ENCODE results near the gene CALM3.
"Not testable (repeated sequence)": the region's sequence is repeated elsewhere in the genome, so short reads cannot be mapped to it uniquely, and the experiment has no call there.

CALM3 gene

GRCh38 chr19:46617601-46618000 is 16.5 kb downstream of the CALM3 start:
- DNase-seq = no peak

DNA sequence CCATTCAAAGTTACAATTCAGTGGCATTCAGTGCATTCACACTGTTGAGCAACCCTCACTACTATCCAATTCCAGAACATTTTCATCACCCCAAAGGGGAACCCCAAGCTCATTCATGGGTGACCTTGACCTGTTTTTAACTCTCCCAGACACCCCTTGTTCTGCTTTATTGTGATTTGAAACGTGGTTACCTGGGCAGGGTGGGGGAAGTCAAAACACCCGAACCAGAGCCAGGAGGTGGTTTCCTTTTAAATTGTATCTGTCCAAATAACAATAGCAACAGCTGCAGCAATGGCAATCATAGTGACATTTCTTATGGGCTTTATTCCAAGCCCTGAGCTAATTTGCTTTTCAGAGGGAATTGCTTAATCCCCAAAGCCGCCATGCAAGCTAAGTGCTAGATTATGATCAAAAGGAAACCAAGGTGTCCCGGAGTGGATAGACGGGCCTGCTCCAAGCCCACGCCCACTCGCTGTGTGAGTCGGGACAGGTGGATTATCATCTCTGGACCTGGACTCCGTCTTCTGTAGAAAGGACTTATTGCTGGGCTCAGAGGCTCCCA is 17.6 kb downstream of the CALM3 start:
- DNase-seq = peak; percentile 37 to 60

DNA sequence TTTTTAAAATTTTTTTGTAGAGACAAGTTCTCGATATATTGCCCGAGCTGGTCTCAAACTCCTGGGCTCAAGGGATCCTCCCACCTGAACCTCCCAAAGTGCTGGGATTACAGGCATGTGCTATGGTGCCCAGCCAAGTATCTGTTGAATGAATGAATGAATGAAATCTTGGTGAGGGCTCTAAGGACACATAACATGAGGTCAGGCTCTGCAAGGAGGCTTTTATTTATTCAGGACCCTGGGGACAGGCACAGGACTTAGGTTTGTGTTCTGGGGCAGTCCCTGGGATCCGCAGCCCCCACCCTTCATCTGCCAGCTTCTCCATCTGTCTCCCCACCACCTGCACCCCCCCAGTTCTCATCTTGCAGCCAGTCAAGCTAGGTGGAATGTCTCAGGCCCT is 19.1 kb downstream of the CALM3 start:
- DNase-seq = no peak

DNA sequence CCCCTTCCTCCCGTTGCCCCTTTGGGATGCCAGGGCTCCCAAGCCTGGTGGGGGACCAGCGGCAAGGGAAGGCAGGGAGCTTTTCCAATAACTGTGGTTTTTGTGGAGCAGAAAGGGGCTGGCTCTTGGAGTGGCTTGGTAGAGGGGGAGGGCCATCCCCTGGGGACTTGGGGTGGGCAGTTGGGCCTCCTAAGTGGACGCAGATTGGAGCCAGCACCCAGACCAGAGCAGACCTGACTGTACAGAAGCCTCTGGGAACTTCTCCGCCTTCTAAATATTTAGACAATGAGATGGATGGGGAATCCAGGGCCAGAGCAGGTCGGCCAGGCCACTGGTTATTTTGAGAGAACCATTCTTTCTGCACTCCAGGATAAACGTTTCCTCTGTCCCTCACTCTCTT is 19.6 kb downstream of the CALM3 start:
- DNase-seq = no peak

GRCh38 chr19:46621191-46622117 is 20.3 kb downstream of the CALM3 start:
- DNase-seq = no peak

- DNase-seq = no peak
Measured at GRCh38 chr19:46622118-46622446, 21.0 kb downstream of the CALM3 start.

DNA sequence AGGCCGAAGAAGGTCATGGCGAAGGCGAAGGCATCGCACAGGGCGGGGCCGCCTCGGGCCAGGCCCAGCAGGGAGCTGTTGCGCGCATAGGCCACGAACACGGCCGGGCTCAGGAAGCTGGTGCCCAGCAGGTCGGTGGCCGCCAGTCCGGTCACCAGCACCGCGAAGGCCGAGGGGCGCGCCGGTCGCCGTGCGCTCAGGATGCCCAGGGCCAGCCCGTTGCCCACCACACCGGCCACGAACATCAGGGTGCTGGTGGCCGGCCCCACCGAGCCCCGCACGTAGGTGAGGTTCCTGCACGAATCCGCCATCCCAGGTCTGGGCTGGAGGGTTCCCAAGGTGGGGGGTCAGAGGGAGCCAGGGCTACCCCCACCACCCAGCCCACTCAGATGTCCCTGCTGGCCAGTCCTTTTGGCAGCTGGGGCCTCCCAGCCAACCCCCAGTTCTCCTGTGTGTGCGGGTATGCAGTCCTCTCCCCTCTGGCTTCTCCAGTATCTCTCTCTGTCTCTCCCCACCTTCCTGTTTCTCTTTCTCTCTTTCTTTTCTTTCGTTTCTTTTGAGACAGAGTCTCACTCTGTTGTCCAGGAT is 22.9 kb downstream of the CALM3 start:
- no peak for DNase-seq

GRCh38 chr19:46624958-46625661 is 24.0 kb downstream of the CALM3 start, which contains the start of gene PTGIR:
Gene PTGIR, minus strand, starts transcription at chr19:46625089. Its CDS starts 864 bp downstream, at chr19:46624225.
- no peak for DNase-seq

- no peak for DNase-seq
Measured at GRCh38 chr19:46625731-46626130, 24.6 kb downstream of the CALM3 start.

DNA sequence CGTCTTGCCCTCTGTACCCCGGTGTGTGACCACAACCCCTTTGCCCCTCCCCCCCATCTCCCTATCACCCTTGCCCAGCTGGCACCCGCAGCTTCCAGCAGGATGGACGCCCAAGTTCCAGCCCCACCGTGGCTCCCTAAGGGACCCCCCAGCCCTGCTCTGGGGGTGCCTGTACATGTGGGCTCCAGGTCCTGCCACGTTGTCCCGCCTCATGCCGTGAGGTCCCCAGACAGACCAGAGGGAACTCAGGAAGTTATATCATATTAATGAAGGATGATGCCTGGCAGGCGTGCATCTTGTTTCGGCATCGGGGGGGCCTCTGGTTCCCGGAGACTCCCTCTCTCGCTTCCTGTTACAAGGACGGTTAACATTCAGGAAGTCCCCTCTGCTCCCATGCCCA is 25.3 kb downstream of the CALM3 start:
- DNase-seq = no peak

GRCh38 chr19:46628970-46629369 is 27.8 kb downstream of the CALM3 start:
- DNase-seq = not testable (repeated sequence)

DNA sequence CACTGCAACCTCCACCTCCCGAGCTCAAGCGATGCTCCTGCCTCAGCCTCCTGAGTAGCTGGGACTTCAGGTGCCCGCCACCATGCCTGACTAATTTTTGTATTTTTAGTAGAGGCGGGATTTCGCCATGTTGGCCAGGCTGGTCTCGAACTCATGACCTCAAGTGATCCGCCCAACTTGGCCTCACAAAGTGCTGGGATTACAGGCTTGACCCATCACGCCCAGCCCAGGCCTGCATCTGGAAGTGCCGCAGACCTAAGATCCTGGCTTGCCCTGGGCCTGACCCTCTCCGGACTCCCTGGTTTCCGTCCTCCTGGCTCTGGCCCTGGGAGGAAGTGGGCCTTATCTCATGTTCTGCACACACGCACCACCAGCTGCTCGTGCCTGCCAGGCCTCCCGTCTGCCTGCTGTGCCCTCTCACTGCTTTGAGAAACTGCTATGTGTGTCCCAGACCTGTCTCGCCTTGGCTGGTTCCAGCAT is 28.5 kb downstream of the CALM3 start:
- no peak for DNase-seq

DNA sequence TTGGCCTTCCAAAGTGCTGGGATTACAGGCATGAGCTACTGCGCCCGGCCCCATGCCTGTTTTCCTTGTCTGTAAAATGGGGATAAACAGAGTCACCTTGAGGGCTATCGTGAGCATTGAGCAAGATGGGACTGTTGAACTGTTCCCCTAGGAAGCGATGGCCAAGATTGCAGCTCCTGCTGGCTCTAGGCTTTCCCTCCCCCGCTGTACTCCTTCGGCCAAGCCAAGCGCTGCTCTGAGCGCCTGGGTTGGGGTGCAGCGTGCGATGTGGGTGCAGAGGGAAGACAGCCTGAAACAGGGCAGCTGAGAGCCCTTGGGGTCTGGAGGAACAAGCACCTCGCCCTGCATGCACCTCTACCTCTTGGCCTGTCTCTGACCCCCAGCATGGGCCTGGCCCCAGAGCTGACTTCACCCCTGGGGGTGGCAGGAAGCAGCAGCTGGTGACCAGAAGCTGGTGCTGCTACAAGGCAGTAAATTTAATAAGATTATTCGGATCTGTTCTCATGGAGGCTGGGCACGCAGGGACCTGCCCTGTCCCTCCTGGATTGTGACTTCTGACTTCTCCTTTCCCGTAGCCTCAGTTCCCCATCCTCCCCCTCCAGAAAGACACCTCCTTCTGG is 29.6 kb downstream of the CALM3 start:
- DNase-seq = no peak

DNA sequence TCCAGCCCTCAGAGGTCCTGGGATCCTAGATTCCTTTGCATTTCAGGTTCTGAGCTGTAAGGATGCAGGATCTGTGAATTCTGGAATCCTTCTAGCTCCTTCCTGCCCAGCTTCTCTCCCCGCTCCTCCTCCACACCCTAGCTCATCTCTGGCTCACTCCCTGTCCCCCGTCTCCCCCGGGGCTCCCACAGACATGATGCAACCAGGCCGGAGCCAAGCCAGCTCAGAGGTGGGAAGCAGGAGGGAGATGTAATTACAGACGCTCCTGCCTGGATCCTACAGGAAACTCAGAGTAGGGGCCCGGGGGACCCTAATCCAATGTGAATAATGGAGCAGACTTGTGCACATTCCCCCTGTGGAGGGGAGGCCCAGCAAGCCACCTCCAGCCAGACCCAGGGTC is 30.4 kb downstream of the CALM3 start:
- no peak for DNase-seq

DNA sequence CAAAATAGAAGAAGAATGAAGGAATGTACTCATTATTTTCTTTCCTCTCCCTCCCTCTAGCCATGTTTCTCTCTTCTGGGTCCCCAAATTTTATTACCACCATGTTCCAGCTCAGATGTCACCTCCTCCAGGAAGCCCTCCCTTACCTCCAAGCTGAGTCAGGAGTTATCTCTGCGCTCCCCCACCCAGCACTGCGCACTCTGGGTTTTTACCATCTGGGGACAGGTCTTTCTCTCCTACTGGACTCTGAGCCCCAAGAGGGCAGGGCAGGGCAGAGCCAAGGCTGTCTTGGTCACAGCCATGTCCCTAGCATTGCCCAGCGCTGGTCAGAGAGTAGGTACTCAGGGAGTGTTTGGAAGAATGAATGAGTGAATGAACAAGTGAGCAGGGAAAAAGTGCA is 32.0 kb downstream of the CALM3 start:
- no peak for DNase-seq

GRCh38 chr19:46634045-46634655 is 33.0 kb downstream of the CALM3 start:
- peak; percentile 11 to 55 for DNase-seq

DNA sequence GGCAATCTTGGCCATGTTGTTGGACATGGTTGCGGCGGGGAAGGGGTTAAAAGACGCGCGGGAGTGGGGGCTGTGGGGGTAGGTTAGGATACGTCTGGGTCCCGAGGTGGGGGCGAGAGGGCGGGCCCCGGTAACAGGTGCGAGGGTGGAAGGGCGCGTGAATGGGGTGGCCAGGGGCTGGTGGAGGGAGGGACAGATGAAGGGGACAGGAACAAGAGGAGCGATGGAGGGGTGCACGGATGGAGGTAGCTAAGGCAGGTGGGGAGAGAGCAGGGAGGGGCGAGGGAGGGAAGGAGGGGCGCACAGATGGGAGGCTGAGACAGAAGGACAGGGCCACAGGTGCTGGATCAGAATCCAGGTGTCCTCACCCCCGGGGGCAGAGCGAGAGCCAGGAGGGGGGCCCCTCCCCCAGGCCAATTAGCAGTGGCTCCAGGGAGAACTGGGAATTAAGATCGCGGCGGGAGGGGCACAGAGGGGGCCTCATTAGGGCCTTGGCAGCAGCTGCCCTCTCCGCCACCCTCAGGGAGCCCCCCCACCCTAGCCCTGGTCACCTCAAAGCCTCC is 33.6 kb downstream of the CALM3 start:
- peak; percentile 50 to 66 for DNase-seq

- no peak for DNase-seq
Measured at GRCh38 chr19:46635920-46636761, 35.0 kb downstream of the CALM3 start, which contains the start of gene GNG8. Gene GNG8, minus strand, starts transcription at chr19:46636202. Its CDS starts 1,520 bp downstream, at chr19:46634682.

- DNase-seq = no peak
Measured at GRCh38 chr19:46637224-46637623, 36.1 kb downstream of the CALM3 start.

DNA sequence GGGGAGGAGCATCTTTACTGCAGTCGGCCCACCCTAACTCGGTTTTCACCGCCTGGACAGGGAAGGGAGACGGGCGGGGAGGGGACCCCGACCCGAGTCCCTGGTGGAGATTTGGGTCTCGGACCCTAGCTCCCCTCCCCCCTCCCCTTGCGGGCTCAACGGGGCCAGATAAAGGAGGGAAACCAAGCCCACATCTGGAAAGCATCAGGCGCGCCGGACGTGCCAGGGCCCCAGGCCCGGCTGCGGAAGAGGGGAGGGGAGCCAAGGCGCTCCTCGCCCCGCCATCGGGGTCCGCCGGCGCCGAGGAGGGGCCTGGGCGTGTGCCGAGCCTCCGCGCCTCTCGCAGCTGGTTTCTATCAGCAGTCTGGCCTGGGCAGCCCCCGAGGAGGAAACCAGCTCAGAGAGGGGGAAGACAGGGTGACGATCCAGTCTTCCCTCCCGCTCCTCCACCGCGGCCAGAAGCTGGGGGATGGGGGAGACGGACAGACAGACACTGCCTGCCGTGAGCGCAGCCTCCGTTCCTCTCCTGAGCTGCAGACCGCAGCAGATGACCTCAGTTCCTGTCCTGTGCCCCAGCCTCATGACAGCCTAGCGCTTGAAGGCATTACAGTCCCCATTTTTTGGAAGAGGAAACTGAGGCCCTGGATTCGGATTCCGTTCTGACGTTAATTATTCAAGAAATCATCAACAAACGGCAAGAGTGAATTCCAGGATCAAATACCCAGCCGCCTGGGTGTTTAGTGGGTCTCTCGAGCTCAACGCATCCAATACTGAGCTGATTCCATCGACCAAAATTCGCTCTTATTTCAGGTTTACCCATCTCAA is 38.4 kb downstream of the CALM3 start:
- no peak for DNase-seq
